GM12878 (cell line): ENCODE data around the gene CDK17. TPM values are rescaled to one million over a fixed set of nuclear protein-coding genes. Genes with fewer than 3 reads are reported as not detected.

Experiments used
- ATAC-seq: fragments of 200-7000 bp; cut with Tn5 transposase; 3 replicates; pipeline ENCODE4 v1.9.1; 2020; ENCODE audit warnings: mild to moderate bottlenecking, moderate library complexity
- BruUV-seq: library from RNA; stranded (reverse); fragments of 400-500 nt; replicated peaks from 2 replicates; lab custom pipeline; 2021; lab: Mats Ljungman, UMichigan
- CTCF ChIA-PET: fragments of 300-600 bp; sonication (Branson Sonifier 250); formaldehyde crosslinking; extraction: SDS; loops from one replicate; lab custom pipeline; 2021; ENCODE audit warnings: inconsistent platforms; lab: Yijun Ruan, JAX
- POLR2A ChIA-PET: fragments of 350-600 bp; formaldehyde crosslinking; extraction: SDS; loops from one replicate; lab custom pipeline; 2021; ENCODE audit warnings: inconsistent platforms; lab: Charles Lee
- RAD21 ChIA-PET: fragments of 300-600 bp; sonication (Branson Sonifier 250); formaldehyde crosslinking; loops from one replicate; lab custom pipeline; 2023; ENCODE audit warnings: antibody characterized with exemption; ENCODE audit not compliant: unreplicated experiment; lab: Charles Lee
- SMC1A ChIA-PET: fragments of 300-600 bp; sonication (Branson Sonifier 250); formaldehyde crosslinking; loops from one replicate; lab custom pipeline; 2023; ENCODE audit not compliant: unreplicated experiment, uncharacterized antibody; lab: Charles Lee
- DNase-seq: peaks from one replicate; pipeline ENCODE4 v3.0.0-alpha.2; 2011; ENCODE audit warnings: low read depth, low spot score
- FAIRE-seq: peaks from 3 replicates; lab custom pipeline; 2011; peaks lifted over from hg19 to GRCh38; lab: Jason Lieb, UNC
- H2AFZ ChIP-seq: 2 replicates; pipeline ENCODE4 v1.6.0; 2011; ENCODE audit warnings: low read depth, low read length, control low read depth; ENCODE audit not compliant: control insufficient read depth
- H3K27ac ChIP-seq: 2 replicates; pipeline ENCODE4 v1.5.1; 2011; ENCODE audit warnings: control low read depth; ENCODE audit not compliant: control insufficient read depth, insufficient read depth
- H3K27me3 ChIP-seq, 2 experiments: replicated peaks in 1 of 2; 2 replicates each; pipeline versions ENCODE4 v1.6.0 to v1.6.1; 2011; ENCODE audit warnings: low read length in 1 of 2; ENCODE audit not compliant: control insufficient read depth in 2 of 2, insufficient read depth in 2 of 2
- H3K36me3 ChIP-seq, 2 experiments: 2 replicates each; pipeline ENCODE4 v1.5.1; 2011; ENCODE audit warnings: low read length in 1 of 2; ENCODE audit not compliant: control insufficient read depth in 2 of 2, insufficient read depth in 2 of 2
- H3K4me1 ChIP-seq: 2 replicates; pipeline ENCODE4 v1.6.1; 2011; ENCODE audit warnings: mild to moderate bottlenecking, low read length, moderate library complexity, mixed read lengths; ENCODE audit not compliant: control insufficient read depth, insufficient read depth
- H3K4me2 ChIP-seq: 2 replicates; pipeline ENCODE4 v1.6.0; 2011; ENCODE audit warnings: control low read depth; ENCODE audit not compliant: control insufficient read depth, insufficient read depth
- H3K4me3 ChIP-seq: fragments of 200-600 bp; sonication (generic); 2 replicates; pipeline ENCODE4 v1.5.1; 2016
- H3K79me2 ChIP-seq: 2 replicates; pipeline ENCODE4 v1.6.0; 2011; ENCODE audit warnings: low read length; ENCODE audit not compliant: control insufficient read depth, insufficient read depth
- H3K9ac ChIP-seq: 2 replicates; pipeline ENCODE4 v1.8.0; 2011; ENCODE audit warnings: low read length, control low read depth, mixed read lengths; ENCODE audit not compliant: control insufficient read depth, insufficient read depth
- H3K9me3 ChIP-seq: replicated peaks from 3 replicates; pipeline ENCODE4 v1.5.1; 2011; ENCODE audit warnings: mild to moderate bottlenecking, low read length; ENCODE audit not compliant: control insufficient read depth, insufficient read depth
- H4K20me1 ChIP-seq: 2 replicates; pipeline ENCODE4 v1.6.0; 2011; ENCODE audit not compliant: control insufficient read depth, insufficient read depth
- BHLHE40 ChIP-seq, 2 experiments: fragments of 450-650 bp in 1 of 2; IDR thresholded peaks; 2 replicates each; pipeline ENCODE4 v1.6.1; 2011 to 2017; ENCODE audit warnings: low read depth in 2 of 2, borderline replicate concordance in 1 of 2, improper control_type of control experiment in 1 of 2, low read length in 1 of 2, mild to moderate bottlenecking in 1 of 2
- GATAD2B ChIP-seq: fragments of 450-650 bp; conservative IDR thresholded peaks from 2 replicates; pipeline ENCODE4 v1.6.1; 2017; ENCODE audit warnings: low read depth, mild to moderate bottlenecking, moderate library complexity
- KLF5 ChIP-seq: fragments of 450-650 bp; IDR thresholded peaks from 2 replicates; pipeline ENCODE4 v1.6.1; 2014; ENCODE audit warnings: mild to moderate bottlenecking; ENCODE audit not compliant: partially characterized antibody
- LARP7 ChIP-seq: fragments of 450-650 bp; IDR thresholded peaks from 2 replicates; pipeline ENCODE4 v1.6.1; 2017; ENCODE audit warnings: mild to moderate bottlenecking
- MTA3 ChIP-seq: IDR thresholded peaks from 2 replicates; pipeline ENCODE4 v1.6.1; 2012; ENCODE audit warnings: low read length, inconsistent platforms, borderline replicate concordance
- POLR2AphosphoS5 ChIP-seq: IDR thresholded peaks from 2 replicates; pipeline ENCODE4 v1.6.1; 2011; ENCODE audit warnings: mild to moderate bottlenecking, low read length, inconsistent platforms
- RAD51 ChIP-seq: fragments of 450-650 bp; IDR thresholded peaks from 2 replicates; pipeline ENCODE4 v1.6.1; 2016; ENCODE audit warnings: moderate library complexity, mild to moderate bottlenecking, inconsistent platforms
- SIX5 ChIP-seq: IDR thresholded peaks from 2 replicates; pipeline ENCODE4 v1.6.1; 2011; ENCODE audit warnings: mild to moderate bottlenecking, low read depth, low read length, moderate library complexity; ENCODE audit not compliant: severe bottlenecking
- WGBS: methylation state at CpG from one replicate; pipeline ENCODE4 v1.1.6; 2016; ENCODE audit warnings: low lambda C conversion rate; ENCODE audit not compliant: insufficient replicate concordance, insufficient coverage; ENCODE audit errors: missing lambda C conversion rate; 5-methylcytosine and 5-hydroxymethylcytosine counted together
- in situ Hi-C: fragments of 300-500 bp; cut with MboI; formaldehyde crosslinking; loops from 9 replicates; pipeline ENCODE4 v1.14.3; 2018; ENCODE audit warnings: mixed read lengths
- intact Hi-C: fragments of 100-400 bp; cut with micrococcal nuclease; formaldehyde crosslinking; loops from one replicate; pipeline ENCODE4 v1.14.2; 2022; ENCODE audit not compliant: unreplicated experiment
- polyA plus RNA-seq, 11 experiments: library from polyadenylated mRNA; depleted of rRNA in 4 of 11; unstranded in 6 of 11; stranded (reverse) in 5 of 11; fragments of >200 nt; fragmentation: Nextera tagmentation in 4 of 11; fragmentation: Illumina TruSeq in 1 of 11; extraction: Ambion mirVana in 4 of 11; extraction: Trizol in 1 of 11; gene quantifications; 1 replicate in 1 of 11; 2 replicates in 10 of 11; pipeline versions ENCODE4 v1.2.1 to v1.2.3, GENCODE V29; 2011 to 2016; ENCODE audit warnings: inconsistent platforms in 2 of 11, missing spikeins in 2 of 11, low read depth in 1 of 11
- total RNA-seq, 4 experiments: library from RNA; depleted of rRNA in 3 of 4; stranded (reverse); fragments of >200 nt in 3 of 4; fragmentation: Illumina TruSeq in 1 of 4; extraction: Trizol in 1 of 4; gene quantifications; 2 replicates each; pipeline versions ENCODE4 v1.2.1 to v1.2.3, GENCODE V29; 2013 to 2021
- TF ChIP-seq, protein P1 (sequence below): fragments of 450-650 bp; IDR thresholded peaks from 2 replicates; pipeline ENCODE4 v1.6.1; 2016; ENCODE audit warnings: mild to moderate bottlenecking

The CDK17 gene
- total and polyA plus RNA-seq, 10 of the 15 experiments (the other 5 are each of a cell fraction or from before 2014, with no cell fraction given) = 5.6 to 45.6 (median 18.3) TPM

DNA sequence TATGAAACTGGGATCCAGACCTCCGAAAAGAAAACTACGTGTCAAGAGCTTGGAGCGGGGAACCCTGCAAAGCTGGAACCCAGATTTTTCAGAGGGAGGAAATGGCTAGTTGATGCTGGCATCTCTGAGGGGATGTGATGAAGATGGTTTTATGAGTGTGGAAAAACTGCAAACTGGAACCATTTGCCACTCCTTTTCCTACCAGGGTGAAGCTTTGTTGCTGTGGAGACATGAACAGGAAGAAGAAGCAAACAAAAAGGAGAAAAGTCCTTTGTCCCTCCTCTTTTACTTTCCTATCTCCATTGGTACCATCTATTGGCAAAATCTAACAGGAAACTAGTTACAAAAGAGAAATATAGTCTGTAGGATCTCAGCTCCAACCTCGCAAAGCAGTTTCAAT, 39.2 kb downstream of the CDK17 start:
- no TSS peak for BruUV-seq
- DNase-seq = no peak
- H2AFZ ChIP-seq = no peak overlapping the region
- TF ChIP-seq GATAD2B = no peak
- TF ChIP-seq, all 136 proteins: peak for 0
- no peak overlapping the region for H3K27ac ChIP-seq
- H3K4me2 ChIP-seq = no peak overlapping the region
- H3K4me3 ChIP-seq = no peak overlapping the region
- intact Hi-C loops (loop anchor here (5.0 kb wide), 1 partner anchor 36 kb away; no protein-coding TSS in a partner anchor), in situ Hi-C loops (no loop called here)
- H3K4me1 ChIP-seq = no peaks in the 10 kb centered on the region; the same call in 1 of the 2 replicates
- SMC1A ChIA-PET = interaction anchor here (1.1 to 1.9 kb wide), 5 partner anchors 9 to 23 kb away, joined by 3 to 8 read pairs (median 5); no protein-coding TSS in a partner anchor
- RAD21 ChIA-PET = interaction anchor here (1.1 to 1.6 kb wide), 3 partner anchors 14 to 38 kb away, joined by 3 read pairs; no protein-coding TSS in a partner anchor
- H3K9me3 ChIP-seq = no peaks in the 10 kb centered on the region
- ATAC-seq (no peak), FAIRE-seq (no peak)
- H3K36me3 ChIP-seq = no peaks in the 10 kb centered on the region
- 96% methylated on average over 4 of the region's 4 CpGs for WGBS
- no peaks in the 10 kb centered on the region for H4K20me1 ChIP-seq
- peaks cover 81% of the 10 kb centered on the region for H3K79me2 ChIP-seq
- POLR2A ChIA-PET = interaction anchor here (0.6 to 1.4 kb wide), 3 partner anchors 9 to 30 kb away, joined by 3 to 4 read pairs (median 3); no protein-coding TSS in a partner anchor
- CTCF ChIA-PET = interaction anchor here (0.6 to 0.9 kb wide), 3 partner anchors 10 to 132 kb away, joined by 3 read pairs; partner anchors contain the start of gene CFAP54
- no peak overlapping the region for H3K9ac ChIP-seq
- H3K27me3 ChIP-seq = no peaks in the 10 kb centered on the region

DNA sequence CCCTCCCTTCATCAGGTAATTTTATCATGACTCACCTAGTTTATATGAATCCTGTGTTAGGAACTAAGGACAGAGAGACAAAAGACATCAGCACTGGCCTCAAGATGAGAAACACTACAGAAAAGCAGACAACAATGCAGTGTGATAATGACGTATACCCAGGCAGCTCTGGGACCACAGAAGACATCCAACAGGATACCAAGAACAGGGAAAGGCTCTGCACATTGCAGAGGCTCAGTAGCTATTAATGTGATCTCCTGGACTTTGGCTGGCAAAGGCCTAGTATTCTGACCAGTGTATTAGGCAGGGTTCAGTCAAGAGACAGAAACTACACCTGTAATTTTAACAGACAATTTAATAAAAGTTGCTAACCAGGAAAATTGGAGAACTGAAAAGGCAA, 39.7 kb downstream of the CDK17 start:
- ATAC-seq = no peak
- no peak overlapping the region for H3K9ac ChIP-seq
- H3K4me2 ChIP-seq = no peak overlapping the region
- BruUV-seq = no TSS peak
- WGBS = 78% methylated on average over 1 of the region's 1 CpG
- H3K4me1 ChIP-seq = no peaks in the 10 kb centered on the region; the same call in 1 of the 2 replicates
- in situ Hi-C loops (no loop called here), intact Hi-C loops (loop anchor here (5.0 kb wide), 1 partner anchor 37 kb away; no protein-coding TSS in a partner anchor)
- peaks cover 81% of the 10 kb centered on the region for H3K79me2 ChIP-seq
- POLR2A ChIA-PET = interaction anchor here (1.0 to 1.4 kb wide), 2 partner anchors 10 to 11 kb away, joined by 3 read pairs; no protein-coding TSS in a partner anchor
- DNase-seq = no peak
- H3K4me3 ChIP-seq = no peak overlapping the region
- H3K27me3 ChIP-seq = no peaks in the 10 kb centered on the region
- no peak overlapping the region for H2AFZ ChIP-seq
- H3K27ac ChIP-seq = no peak overlapping the region
- no peak for FAIRE-seq
- SMC1A ChIA-PET = interaction anchor here (1.1 to 1.9 kb wide), 3 partner anchors 13 to 23 kb away, joined by 3 to 8 read pairs (median 5); no protein-coding TSS in a partner anchor
- H3K36me3 ChIP-seq = no peaks in the 10 kb centered on the region
- RAD21 ChIA-PET = interaction anchor here (1.3 to 1.6 kb wide), 2 partner anchors 15 to 38 kb away, joined by 3 read pairs; no protein-coding TSS in a partner anchor
- no peaks in the 10 kb centered on the region for H4K20me1 ChIP-seq
- TF ChIP-seq BHLHE40 (IDR thresholded peaks at IDR 0.05; ENCODE audit: borderline replicate concordance in 1 of 2, low read depth in 2 of 2, low read length in 1 of 2) = no peak
- TF ChIP-seq RAD51 = no peak
- TF ChIP-seq POLR2AphosphoS5 = peak; percentile 52
- TF ChIP-seq, protein P1, sequence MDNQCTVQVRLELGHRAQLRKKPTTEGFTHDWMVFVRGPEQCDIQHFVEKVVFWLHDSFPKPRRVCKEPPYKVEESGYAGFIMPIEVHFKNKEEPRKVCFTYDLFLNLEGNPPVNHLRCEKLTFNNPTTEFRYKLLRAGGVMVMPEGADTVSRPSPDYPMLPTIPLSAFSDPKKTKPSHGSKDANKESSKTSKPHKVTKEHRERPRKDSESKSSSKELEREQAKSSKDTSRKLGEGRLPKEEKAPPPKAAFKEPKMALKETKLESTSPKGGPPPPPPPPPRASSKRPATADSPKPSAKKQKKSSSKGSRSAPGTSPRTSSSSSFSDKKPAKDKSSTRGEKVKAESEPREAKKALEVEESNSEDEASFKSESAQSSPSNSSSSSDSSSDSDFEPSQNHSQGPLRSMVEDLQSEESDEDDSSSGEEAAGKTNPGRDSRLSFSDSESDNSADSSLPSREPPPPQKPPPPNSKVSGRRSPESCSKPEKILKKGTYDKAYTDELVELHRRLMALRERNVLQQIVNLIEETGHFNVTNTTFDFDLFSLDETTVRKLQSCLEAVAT = no peak
- TF ChIP-seq SIX5 = no peak
- TF ChIP-seq KLF5 = no peak
- no peak for TF ChIP-seq MTA3
- TF ChIP-seq LARP7 = no peak
- H3K9me3 ChIP-seq = no peaks in the 10 kb centered on the region
- CTCF ChIA-PET = interaction anchor here (0.6 to 0.9 kb wide), 2 partner anchors 10 to 132 kb away, joined by 3 read pairs; no protein-coding TSS in a partner anchor
